AG09319 (cell line): ENCODE data around the gene TSC22D3.

Source experiments
- DNase-seq: peaks from one replicate; pipeline ENCODE4 v3.0.0-alpha.2; 2010; ENCODE audit warnings: low read depth; ENCODE audit errors: extremely low read depth
- TF ChIP-seq, protein P1 (sequence below): IDR thresholded peaks from 2 replicates; pipeline ENCODE4 v1.5.1; 2011; ENCODE audit warnings: low read depth, mild to moderate bottlenecking, inconsistent platforms, low read length, moderate library complexity

TSC22D3 gene

DNA sequence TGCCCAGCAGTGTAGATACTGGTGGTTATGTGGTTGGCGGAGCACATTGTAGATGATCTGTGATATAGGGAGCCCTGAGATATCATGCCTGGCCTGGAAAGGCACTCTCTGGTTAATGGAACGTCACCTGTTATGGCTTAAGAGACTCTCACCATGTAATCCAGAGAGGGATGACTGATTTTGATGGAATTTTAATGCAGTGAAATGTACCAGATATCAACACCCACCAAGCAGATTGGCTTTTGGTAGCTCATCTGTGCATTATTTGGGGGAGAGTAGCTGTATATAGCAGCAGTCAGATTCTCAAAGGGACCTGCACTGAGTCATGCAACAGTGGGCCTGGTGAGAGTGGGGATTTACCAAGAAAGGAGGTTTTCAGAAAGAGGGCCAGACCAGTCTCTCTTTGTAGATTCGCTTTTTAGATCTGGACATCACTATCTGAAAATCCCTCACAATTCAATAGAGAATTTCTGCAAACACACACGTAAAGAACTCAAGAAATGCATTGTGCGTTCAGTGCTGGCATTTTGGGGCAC is 17.3 kb downstream of the TSC22D3 start:
- DNase-seq: no peak
- TF ChIP-seq, protein P1, sequence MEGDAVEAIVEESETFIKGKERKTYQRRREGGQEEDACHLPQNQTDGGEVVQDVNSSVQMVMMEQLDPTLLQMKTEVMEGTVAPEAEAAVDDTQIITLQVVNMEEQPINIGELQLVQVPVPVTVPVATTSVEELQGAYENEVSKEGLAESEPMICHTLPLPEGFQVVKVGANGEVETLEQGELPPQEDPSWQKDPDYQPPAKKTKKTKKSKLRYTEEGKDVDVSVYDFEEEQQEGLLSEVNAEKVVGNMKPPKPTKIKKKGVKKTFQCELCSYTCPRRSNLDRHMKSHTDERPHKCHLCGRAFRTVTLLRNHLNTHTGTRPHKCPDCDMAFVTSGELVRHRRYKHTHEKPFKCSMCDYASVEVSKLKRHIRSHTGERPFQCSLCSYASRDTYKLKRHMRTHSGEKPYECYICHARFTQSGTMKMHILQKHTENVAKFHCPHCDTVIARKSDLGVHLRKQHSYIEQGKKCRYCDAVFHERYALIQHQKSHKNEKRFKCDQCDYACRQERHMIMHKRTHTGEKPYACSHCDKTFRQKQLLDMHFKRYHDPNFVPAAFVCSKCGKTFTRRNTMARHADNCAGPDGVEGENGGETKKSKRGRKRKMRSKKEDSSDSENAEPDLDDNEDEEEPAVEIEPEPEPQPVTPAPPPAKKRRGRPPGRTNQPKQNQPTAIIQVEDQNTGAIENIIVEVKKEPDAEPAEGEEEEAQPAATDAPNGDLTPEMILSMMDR: no peak

DNA sequence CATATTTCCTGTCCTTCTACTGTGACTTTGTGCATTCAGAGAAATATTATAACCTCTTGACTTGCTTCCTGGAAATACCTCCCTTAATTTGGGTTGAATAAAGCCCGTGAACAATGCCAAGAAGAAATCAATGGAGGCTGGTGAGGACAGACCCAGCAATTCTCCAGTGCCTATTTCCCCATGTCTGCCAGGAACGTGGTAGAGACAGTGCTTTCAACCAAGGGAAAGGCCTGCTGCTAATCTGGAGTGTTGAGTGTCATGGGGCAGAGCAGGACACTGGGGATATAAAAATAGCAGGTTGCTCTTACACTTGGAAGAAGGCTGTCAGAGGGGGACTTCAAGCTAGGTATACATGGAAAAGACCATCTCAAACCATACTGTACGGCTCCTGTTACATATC is 19.9 kb downstream of the TSC22D3 start:
- TF ChIP-seq, protein P1: no peak
- DNase-seq: no peak

DNA sequence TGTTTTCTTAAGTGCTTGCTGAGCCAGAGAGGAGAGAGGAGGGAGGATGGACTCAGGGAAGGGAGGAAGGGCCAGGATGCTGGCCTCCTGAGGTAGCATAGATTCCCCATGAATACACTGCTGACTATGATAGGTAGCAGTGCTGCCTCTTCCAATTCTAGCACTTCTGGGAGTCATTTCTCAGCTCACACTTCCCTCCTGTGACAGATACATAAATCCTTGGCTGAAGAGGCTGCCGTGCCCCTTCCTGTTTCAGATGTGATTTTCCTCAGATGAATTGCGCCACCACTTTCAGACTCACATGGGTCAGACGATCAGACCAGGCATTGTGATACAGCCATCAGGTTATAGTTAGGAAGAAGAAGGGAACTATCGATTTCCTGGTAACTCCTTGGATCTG is 22.4 kb downstream of the TSC22D3 start:
- DNase-seq: no peak

DNA sequence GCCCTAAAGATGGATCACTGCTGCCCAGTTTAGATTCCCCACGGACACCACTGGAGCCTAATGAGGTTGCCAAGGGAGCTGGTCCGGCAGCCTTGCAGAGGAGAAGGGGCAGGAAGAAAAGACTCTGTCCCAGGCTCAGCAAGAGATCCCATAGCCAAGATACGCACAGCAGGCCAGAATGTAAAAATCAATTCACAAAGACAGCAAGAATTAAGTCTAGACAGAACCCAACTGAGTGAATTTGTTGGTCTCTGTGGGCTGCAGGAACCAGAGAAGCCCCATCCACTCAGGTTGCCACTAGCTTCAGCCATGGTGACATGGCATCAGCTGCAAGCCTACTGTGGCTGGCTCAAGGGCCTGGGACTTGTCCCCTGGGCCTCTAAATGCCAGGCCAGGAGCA is 22.9 kb downstream of the TSC22D3 start:
- TF ChIP-seq, protein P1: no peak
- no peak for DNase-seq

More for the DNA sequence above, 22.4 kb downstream of the TSC22D3 start:
- TF ChIP-seq, protein P1: no peak

DNA sequence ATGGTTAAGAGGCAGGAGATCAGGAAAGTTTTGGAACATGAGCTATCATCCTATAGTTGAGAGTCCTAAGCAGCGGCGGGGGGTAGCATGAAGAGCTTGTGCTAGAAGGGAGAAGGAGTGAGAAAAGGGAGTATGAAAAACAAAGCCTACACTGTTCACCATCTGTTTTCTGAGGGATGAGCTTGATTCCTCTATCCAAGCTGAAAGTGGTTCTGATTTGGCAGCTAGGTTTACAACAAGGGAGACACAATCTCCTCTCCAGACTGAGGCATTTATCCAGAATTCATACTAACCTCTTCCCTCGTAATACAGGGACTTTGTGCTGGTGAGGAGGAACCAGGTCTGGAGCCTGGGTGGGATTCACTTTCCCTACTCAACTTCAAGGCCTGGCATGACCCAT is 23.5 kb downstream of the TSC22D3 start:
- DNase-seq: no peak
- TF ChIP-seq, protein P1: no peak

DNA sequence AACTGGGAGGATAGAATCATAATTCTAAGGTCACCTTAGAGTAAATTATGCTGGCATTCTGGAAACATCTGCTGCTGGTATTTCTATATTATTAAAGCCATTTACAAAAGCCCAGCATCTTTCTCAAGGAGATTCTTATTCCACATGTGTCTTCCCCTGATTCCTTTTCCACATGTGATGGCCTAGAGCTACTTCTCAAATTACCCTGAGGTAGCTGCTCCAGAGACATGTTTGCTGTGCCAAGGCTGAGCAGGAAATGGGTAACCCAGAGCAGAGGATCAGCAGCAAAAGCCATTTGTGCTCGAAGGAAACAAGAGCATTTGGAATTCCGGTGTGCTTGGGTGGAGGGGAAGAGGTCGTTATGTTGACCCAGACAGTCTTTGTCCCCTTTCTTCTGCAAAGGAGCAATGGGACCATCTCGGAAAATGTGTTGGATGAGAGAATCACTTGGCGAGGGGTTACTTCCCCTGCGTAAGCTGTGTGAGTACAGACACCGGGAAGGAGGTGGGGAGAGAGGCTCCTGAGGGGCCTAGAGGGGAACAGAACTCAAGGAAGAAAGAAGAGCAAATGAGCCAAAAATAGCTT is 24.6 kb downstream of the TSC22D3 start:
- TF ChIP-seq, protein P1: no peak
- DNase-seq: no peak

DNA sequence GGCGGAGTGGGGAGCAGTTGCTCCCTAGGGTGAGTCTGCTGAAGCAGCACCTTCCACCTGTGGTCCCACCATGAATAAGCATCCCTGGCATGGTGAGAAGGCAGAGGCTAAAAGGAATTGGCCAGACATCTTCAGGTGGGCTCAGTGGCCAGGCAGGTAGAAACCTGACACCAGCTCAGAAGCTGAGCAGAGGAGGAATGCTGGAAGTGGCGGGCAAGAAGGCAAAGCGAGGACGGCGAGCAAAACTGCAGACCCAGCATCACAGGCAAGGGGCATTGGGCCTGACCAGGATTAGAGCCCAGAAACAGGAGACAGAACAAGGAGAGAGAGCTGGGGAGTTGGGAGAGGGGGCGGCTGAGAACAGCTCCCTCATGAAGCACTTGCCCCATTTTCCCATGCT is 25.3 kb downstream of the TSC22D3 start:
- TF ChIP-seq, protein P1: no peak
- no peak for DNase-seq
